Mucosa of descending colon (tissue), 3 donors: ENCODE results near the gene NOL8. TPM values are rescaled to one million over a fixed set of nuclear protein-coding genes. Genes with fewer than 3 reads are reported as not detected.

Experiments
- ATAC-seq: fragments of 200-7000 bp; cut with Tn5 transposase; one replicate; pipeline ENCODE4 v1.9.1; 2020; ENCODE audit warnings: mild to moderate bottlenecking, moderate library complexity
- DNase-seq, 3 donors: peaks; one replicate each; pipeline ENCODE4 v3.0.0-alpha.2; 2020
- H3K36me3 ChIP-seq: fragments of 200-600 bp; one replicate; pipeline ENCODE4 v1.8.0; 2021; ENCODE audit warnings: low read depth, mild to moderate bottlenecking
- H3K4me1 ChIP-seq: fragments of 200-600 bp; one replicate; pipeline ENCODE4 v1.8.0; 2021; ENCODE audit warnings: low read depth, mild to moderate bottlenecking
- H3K4me3 ChIP-seq: fragments of 200-600 bp; one replicate; pipeline ENCODE4 v1.8.0; 2021; ENCODE audit warnings: mild to moderate bottlenecking
- H3K9me3 ChIP-seq: fragments of 200-600 bp; one replicate; pipeline ENCODE4 v1.8.0; 2021; ENCODE audit warnings: mild to moderate bottlenecking
- intact Hi-C, 2 donors: fragments of 100-400 bp; cut with DNase I in 1 of 2; cut with micrococcal nuclease in 1 of 2; formaldehyde crosslinking; loops; one replicate each; pipeline versions ENCODE4 v1.11.0 to v1.11.1; 2022; cut with DNase I, micrococcal nuclease
- long read RNA-seq, 2 donors: library from polyadenylated mRNA; unstranded; transcript quantifications; one replicate each; pipeline ENCODE4 v2.0.0, GENCODE V29; 2019 to 2021
- total RNA-seq, 3 donors: library from RNA; stranded (reverse); fragmentation: NEBNext Ultra II Directional in 2 of 3; extraction: Animal tissue kit (Norgen Biotek cat#: 25700) in 2 of 3; gene quantifications; one replicate each; pipeline versions ENCODE4 v1.2.1 to v1.2.4, GENCODE V29; 2021 to 2023
- TF ChIP-seq, protein P1 (sequence below): fragments of 200-600 bp; IDR thresholded peaks from one replicate; pipeline ENCODE4 v1.8.0; 2022; ENCODE audit warnings: antibody characterized with exemption, mild to moderate bottlenecking
- donor health status: DM: no; HTN: no; CAD: no; lungs with moderate emphysema.
- donor health status: DM: no; HTN: no; CAD: no.
- donor health status: DM: no; HTN: yes; CAD: no.

The NOL8 gene
- 10 to 100 TPM; 25.6 to 31.1 (median 25.8) TPM for total RNA-seq
- long read RNA-seq, donor 1, full-length matches to known transcripts = 4 of 23 reads
- long read RNA-seq, donor 1, partial matches to known transcripts = 5 of 23 reads
- long read RNA-seq, donor 1, other reads (novel, unspliced or antisense) = 14 of 23 reads
- long read RNA-seq, donor 2, partial matches to known transcripts = 12 of 17 reads
- long read RNA-seq, donor 2, other reads (novel, unspliced or antisense) = 2 of 17 reads

GRCh38 chr9:92325269-92325990, at the start of gene NOL8, which contains the start of gene CENPP:
Gene NOL8, minus strand, starts transcription at chr9:92325350. Its CDS starts 1,189 bp downstream, at chr9:92324161.
Gene CENPP, plus strand, starts transcription at chr9:92325953.
- Histone ChIP-seq H3K4me3 (peak within 1 kb of the TSS; percentile 45), H3K4me1 (peaks cover 9% of the 10 kb centered on the region), H3K36me3 (no peaks in the 10 kb centered on the region), H3K9me3 (no peaks in the 10 kb centered on the region)
- peak; percentile 97 for ATAC-seq
- TF ChIP-seq, protein P1, sequence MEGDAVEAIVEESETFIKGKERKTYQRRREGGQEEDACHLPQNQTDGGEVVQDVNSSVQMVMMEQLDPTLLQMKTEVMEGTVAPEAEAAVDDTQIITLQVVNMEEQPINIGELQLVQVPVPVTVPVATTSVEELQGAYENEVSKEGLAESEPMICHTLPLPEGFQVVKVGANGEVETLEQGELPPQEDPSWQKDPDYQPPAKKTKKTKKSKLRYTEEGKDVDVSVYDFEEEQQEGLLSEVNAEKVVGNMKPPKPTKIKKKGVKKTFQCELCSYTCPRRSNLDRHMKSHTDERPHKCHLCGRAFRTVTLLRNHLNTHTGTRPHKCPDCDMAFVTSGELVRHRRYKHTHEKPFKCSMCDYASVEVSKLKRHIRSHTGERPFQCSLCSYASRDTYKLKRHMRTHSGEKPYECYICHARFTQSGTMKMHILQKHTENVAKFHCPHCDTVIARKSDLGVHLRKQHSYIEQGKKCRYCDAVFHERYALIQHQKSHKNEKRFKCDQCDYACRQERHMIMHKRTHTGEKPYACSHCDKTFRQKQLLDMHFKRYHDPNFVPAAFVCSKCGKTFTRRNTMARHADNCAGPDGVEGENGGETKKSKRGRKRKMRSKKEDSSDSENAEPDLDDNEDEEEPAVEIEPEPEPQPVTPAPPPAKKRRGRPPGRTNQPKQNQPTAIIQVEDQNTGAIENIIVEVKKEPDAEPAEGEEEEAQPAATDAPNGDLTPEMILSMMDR = no peak
- DNase-seq = peak; percentile 85 to 90 (median 88)
- intact Hi-C loops = no loop called here

GRCh38 chr9:92373167-92373566, 48.0 kb upstream of the NOL8 start:
- DNase-seq (no peak), ATAC-seq (no peak)
- Histone ChIP-seq H3K36me3 (no peaks in the 10 kb centered on the region), H3K4me3 (no peak overlapping the region), H3K4me1 (no peaks in the 10 kb centered on the region), H3K9me3 (peaks cover 7% of the 10 kb centered on the region)
- intact Hi-C loops = no loop called here
- TF ChIP-seq, protein P1 = no peak

DNA sequence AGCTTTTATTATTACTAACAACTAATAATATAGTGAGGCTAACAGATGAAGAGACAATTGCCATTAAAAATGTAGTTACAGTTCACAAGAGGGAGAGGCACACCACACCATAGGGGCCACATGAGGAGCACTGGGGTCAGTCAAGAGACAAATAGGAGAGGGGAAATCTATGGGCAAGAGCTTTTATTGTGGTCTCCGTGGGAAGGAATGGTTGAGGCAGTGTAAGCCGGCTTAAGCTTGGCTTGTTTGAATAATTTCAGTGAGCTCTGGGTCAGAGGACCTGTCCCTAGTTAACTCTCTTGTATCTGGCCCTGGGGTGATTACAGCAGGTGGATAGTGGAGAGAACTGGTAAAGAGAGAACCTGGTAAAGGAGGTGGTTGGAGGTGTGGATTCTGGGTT, 43.9 kb upstream of the NOL8 start:
- Histone ChIP-seq H3K9me3 (peaks cover 7% of the 10 kb centered on the region), H3K4me1 (no peaks in the 10 kb centered on the region), H3K4me3 (no peak overlapping the region), H3K36me3 (no peaks in the 10 kb centered on the region)
- no peak for ATAC-seq
- TF ChIP-seq, protein P1 = no peak
- no peak for DNase-seq
- intact Hi-C loops = no loop called here

- no peak for ATAC-seq
- intact Hi-C loops = no loop called here
- H3K4me3 ChIP-seq = no peak overlapping the region
- TF ChIP-seq, protein P1 = no peak
- peaks cover 23% of the 10 kb centered on the region for H3K9me3 ChIP-seq
- no peaks in the 10 kb centered on the region for H3K4me1 ChIP-seq
- no peak for DNase-seq
- H3K36me3 ChIP-seq = no peaks in the 10 kb centered on the region
These were observed 34.9 kb upstream of the NOL8 start for GRCh38 chr9:92360083-92360482.

DNA sequence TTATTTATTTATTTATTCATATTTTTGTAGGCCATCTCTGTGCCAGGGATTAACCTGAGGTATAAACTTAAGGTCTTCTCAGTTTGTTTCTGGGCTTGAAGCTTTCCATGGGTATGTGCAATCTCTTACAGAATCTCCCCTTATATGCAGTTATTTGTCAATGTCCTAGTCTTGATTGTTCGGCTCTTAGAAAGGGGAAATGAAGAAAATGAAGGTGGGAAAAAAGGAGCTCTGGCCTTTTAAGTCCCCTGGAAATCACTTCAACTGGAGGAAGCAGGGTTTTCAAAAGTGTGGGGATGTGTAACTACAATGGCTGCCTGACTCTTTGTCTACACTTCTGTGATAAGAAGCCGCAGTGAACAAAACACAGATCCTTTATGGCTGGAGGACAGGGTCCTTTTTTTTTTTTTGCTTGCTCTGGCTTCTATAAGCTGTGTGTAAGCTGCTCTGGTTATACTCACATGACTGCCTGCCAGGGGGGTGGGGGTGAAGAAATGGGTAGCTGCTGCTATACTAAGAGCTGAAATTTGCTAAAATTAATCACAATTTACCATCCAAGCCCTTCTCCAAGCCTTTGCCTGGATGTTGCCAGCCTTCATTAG, 34.3 kb upstream of the NOL8 start:
- no peaks in the 10 kb centered on the region for H3K4me1 ChIP-seq
- TF ChIP-seq, protein P1 = no peak
- no peak overlapping the region for H3K4me3 ChIP-seq
- DNase-seq (no peak), ATAC-seq (no peak)
- intact Hi-C loops = no loop called here
- peaks cover 29% of the 10 kb centered on the region for H3K9me3 ChIP-seq
- no peaks in the 10 kb centered on the region for H3K36me3 ChIP-seq
